HuH-7.5 (cell line): Measurements from ENCODE around the gene KIT.

Experiments
- DNase-seq: peaks from one replicate; pipeline ENCODE4 v3.0.0; 2011; ENCODE audit warnings: low spot score

KIT gene

GRCh38 chr4:54745031-54745770 lies 87.4 kb downstream of the KIT start:
- no peak for DNase-seq

- DNase-seq, result no peak
Measured at GRCh38 chr4:54746218-54746617, 88.5 kb downstream of the KIT start.

GRCh38 chr4:54750341-54750740 lies 92.6 kb downstream of the KIT start:
- no peak for DNase-seq

GRCh38 chr4:54754394-54754793 lies 96.6 kb downstream of the KIT start:
- no peak for DNase-seq

- DNase-seq, result no peak
Measured at GRCh38 chr4:54764476-54764875, 106.7 kb downstream of the KIT start.

- no peak for DNase-seq
Measured at GRCh38 chr4:54767376-54767775, 109.6 kb downstream of the KIT start.

- no peak for DNase-seq
Measured at GRCh38 chr4:54773022-54773421, 115.3 kb downstream of the KIT start.

- DNase-seq, result no peak
Measured at GRCh38 chr4:54779036-54779435, 121.3 kb downstream of the KIT start.

GRCh38 chr4:54779476-54780148 lies 121.9 kb downstream of the KIT start:
- no peak for DNase-seq

- DNase-seq, result no peak
Measured at GRCh38 chr4:54780149-54780495, 122.4 kb downstream of the KIT start.

GRCh38 chr4:54781756-54782155 lies 124.0 kb downstream of the KIT start:
- no peak for DNase-seq

- DNase-seq, result no peak
Measured at GRCh38 chr4:54783402-54784110, 125.8 kb downstream of the KIT start.

- no peak for DNase-seq
Measured at GRCh38 chr4:54784161-54784671, 126.5 kb downstream of the KIT start.
